Skeletal muscle cell (primary cell): ENCODE results near the gene BBS7.
A peak's percentile ranks its signal among the peaks of the same experiment; 100 is the strongest.

Source experiments
- DNase-seq: peaks from one replicate; pipeline ENCODE4 v3.0.0-alpha.2; 2010; ENCODE audit warnings: low read depth
- H3K4me3 ChIP-seq: 2 replicates; pipeline ENCODE4 v1.5.1; 2011; ENCODE audit warnings: low read depth, mild to moderate bottlenecking, control low read depth, low read length, moderate library complexity

Gene BBS7

GRCh38 chr4:121838136-121838535 is 32.1 kb downstream of the BBS7 start:
- no peak for DNase-seq
- no peak overlapping the region for H3K4me3 ChIP-seq

- DNase-seq, result peak; percentile 7
- H3K4me3 ChIP-seq, result no peak overlapping the region
Measured at GRCh38 chr4:121829511-121829910, 40.8 kb downstream of the BBS7 start.

GRCh38 chr4:121827853-121828252 is 42.4 kb downstream of the BBS7 start:
- no peak for DNase-seq
- no peak overlapping the region for H3K4me3 ChIP-seq

- H3K4me3 ChIP-seq, result no peak overlapping the region
- no peak for DNase-seq
Measured at GRCh38 chr4:121824950-121825349, 45.3 kb downstream of the BBS7 start.

GRCh38 chr4:121824171-121824527 is 46.1 kb downstream of the BBS7 start:
- H3K4me3 ChIP-seq, result peak overlapping the region; percentile 76
- DNase-seq, result no peak

- H3K4me3 ChIP-seq, result peak within 1 kb of the TSS; percentile 76
- DNase-seq, result peak; percentile 86
Measured at GRCh38 chr4:121823505-121824170, 46.6 kb downstream of the BBS7 start, which contains the start of gene CCNA2. Gene CCNA2 (minus strand): TSS chr4:121823883. CDS start chr4:121823628, 255 bp downstream.

- peak overlapping the region; percentile 76 for H3K4me3 ChIP-seq
- no peak for DNase-seq
Measured at GRCh38 chr4:121822796-121823504, 47.3 kb downstream of the BBS7 start.

- peak overlapping the region; percentile 76 for H3K4me3 ChIP-seq
- no peak for DNase-seq
Measured at GRCh38 chr4:121822047-121822446, 48.2 kb downstream of the BBS7 start.

- no peak overlapping the region for H3K4me3 ChIP-seq
- no peak for DNase-seq
Measured at GRCh38 chr4:121819216-121819965, 50.9 kb downstream of the BBS7 start.

GRCh38 chr4:121818215-121818614 is 52.1 kb downstream of the BBS7 start:
- no peak overlapping the region for H3K4me3 ChIP-seq
- no peak for DNase-seq

GRCh38 chr4:121817701-121818100 is 52.6 kb downstream of the BBS7 start:
- DNase-seq, result no peak
- H3K4me3 ChIP-seq, result no peak overlapping the region

- H3K4me3 ChIP-seq, result no peak overlapping the region
- DNase-seq, result no peak
Measured at GRCh38 chr4:121817006-121817405, 53.3 kb downstream of the BBS7 start.

- no peak overlapping the region for H3K4me3 ChIP-seq
- no peak for DNase-seq
Measured at GRCh38 chr4:121814756-121815155, 55.5 kb downstream of the BBS7 start.

GRCh38 chr4:121811122-121811521 is 59.2 kb downstream of the BBS7 start:
- no peak for DNase-seq
- no peak overlapping the region for H3K4me3 ChIP-seq

GRCh38 chr4:121806411-121806810 is 63.9 kb downstream of the BBS7 start:
- no peak for DNase-seq
- no peak overlapping the region for H3K4me3 ChIP-seq

GRCh38 chr4:121801715-121802075 is 68.6 kb downstream of the BBS7 start:
- H3K4me3 ChIP-seq, result peak overlapping the region; percentile 100
- DNase-seq, result no peak

GRCh38 chr4:121800961-121801714 is 69.1 kb downstream of the BBS7 start, which contains the start of gene EXOSC9:
Gene EXOSC9 (plus strand): TSS chr4:121801323. CDS start chr4:121801425, 102 bp downstream.
- peak within 1 kb of the TSS; percentile 100 for H3K4me3 ChIP-seq
- DNase-seq, result peak; percentile 85

- H3K4me3 ChIP-seq, result peak overlapping the region; percentile 100
- DNase-seq, result no peak
Measured at GRCh38 chr4:121800638-121800960, 69.7 kb downstream of the BBS7 start.

GRCh38 chr4:121799867-121800501 is 70.3 kb downstream of the BBS7 start:
- DNase-seq, result no peak
- H3K4me3 ChIP-seq, result no peak overlapping the region
